Neural cell (in vitro differentiated cells): ENCODE results near the gene RASAL3. TPM values are rescaled to one million over a fixed set of nuclear protein-coding genes. Genes with fewer than 3 reads are reported as not detected.

Experiments used
- H2AFZ ChIP-seq: fragments of 200-600, 300-800 bp; sonication (generic), shearing (Covaris generic); 2 replicates; pipeline ENCODE4 v1.6.0; 2014; ENCODE audit warnings: low read depth, mild to moderate bottlenecking, antibody characterized with exemption, low read length, moderate library complexity
- H3F3A ChIP-seq: fragments of 200-600 bp; shearing (Covaris generic); 2 replicates; pipeline ENCODE4 v1.6.1; 2016; ENCODE audit warnings: mild to moderate bottlenecking, moderate library complexity, mixed read lengths, antibody characterized with exemption, low read length; ENCODE audit not compliant: insufficient read depth, poor library complexity, severe bottlenecking
- H3K27ac ChIP-seq: fragments of 200-600, 300-800 bp; sonication (generic), shearing (Covaris generic); 2 replicates; pipeline ENCODE4 v1.5.1; 2014; ENCODE audit warnings: mild to moderate bottlenecking, low read length, moderate library complexity
- H3K27me3 ChIP-seq: fragments of 300-800, 200-600 bp; sonication (generic), shearing (Covaris generic); 2 replicates; pipeline ENCODE4 v1.6.0; 2014; ENCODE audit warnings: mild to moderate bottlenecking, low read depth, low read length, moderate library complexity; ENCODE audit not compliant: insufficient read depth
- H3K36me3 ChIP-seq: fragments of 300-800, 200-600 bp; sonication (generic), shearing (Covaris generic); 2 replicates; pipeline ENCODE4 v1.5.1; 2014; ENCODE audit warnings: mild to moderate bottlenecking, antibody characterized with exemption, low read length, moderate library complexity; ENCODE audit not compliant: insufficient read depth
- H3K4me2 ChIP-seq: fragments of 300-800, 200-600 bp; sonication (generic), shearing (Covaris generic); 2 replicates; pipeline ENCODE4 v1.6.0; 2014; ENCODE audit warnings: mild to moderate bottlenecking, low read length
- H3K4me3 ChIP-seq: fragments of 300-800, 200-600 bp; sonication (generic), shearing (Covaris generic); 2 replicates; pipeline ENCODE4 v1.5.1; 2014; ENCODE audit warnings: mild to moderate bottlenecking, low read length, moderate library complexity
- H3K79me2 ChIP-seq: fragments of 200-600 bp; shearing (Covaris generic); replicated peaks from 2 replicates; pipeline ENCODE4 v1.6.0; 2014; ENCODE audit warnings: mild to moderate bottlenecking, low read length, moderate library complexity; ENCODE audit not compliant: insufficient read depth
- H3K9ac ChIP-seq: fragments of 300-800, 200-600 bp; sonication (generic), shearing (Covaris generic); 2 replicates; pipeline ENCODE4 v1.6.1; 2016; ENCODE audit warnings: mild to moderate bottlenecking, low read length, mixed read lengths
- H3K9me2 ChIP-seq: fragments of 200-600 bp; shearing (Covaris generic); 2 replicates; pipeline ENCODE4 v1.6.1; 2016; ENCODE audit warnings: mild to moderate bottlenecking, low read length, mixed read lengths; ENCODE audit not compliant: insufficient read depth
- H3K9me3 ChIP-seq: fragments of 200-600, 300-800 bp; sonication (generic), shearing (Covaris generic); 2 replicates; pipeline ENCODE4 v1.6.1; 2016; ENCODE audit warnings: mild to moderate bottlenecking, mixed run types, low read length, moderate library complexity, mixed read lengths
- H4K20me1 ChIP-seq: fragments of 200-600 bp; shearing (Covaris generic); 2 replicates; pipeline ENCODE4 v1.6.1; 2016; ENCODE audit warnings: mild to moderate bottlenecking, mixed run types; ENCODE audit not compliant: insufficient read depth
- EP300 ChIP-seq: fragments of 450-650 bp; conservative IDR thresholded peaks from 2 replicates; pipeline ENCODE4 v1.6.1; 2014; ENCODE audit warnings: antibody characterized with exemption, mild to moderate bottlenecking, moderate library complexity; ENCODE audit not compliant: poor library complexity, severe bottlenecking
- EZH2 ChIP-seq: fragments of 200-600, 300-800 bp; shearing (Covaris generic), sonication (generic); IDR thresholded peaks from 2 replicates; pipeline ENCODE4 v1.6.1; 2014; ENCODE audit warnings: antibody characterized with exemption, low read length, borderline replicate concordance, mild to moderate bottlenecking; ENCODE audit not compliant: insufficient read depth, poor library complexity, severe bottlenecking
- MXI1 ChIP-seq: fragments of 450-650 bp; conservative IDR thresholded peaks from 2 replicates; pipeline ENCODE4 v1.6.1; 2014; ENCODE audit warnings: antibody characterized with exemption, mild to moderate bottlenecking; ENCODE audit not compliant: poor library complexity, severe bottlenecking
- POLR2AphosphoS5 ChIP-seq: IDR thresholded peaks from 2 replicates; pipeline ENCODE4 v1.6.1; 2012
- RAD21 ChIP-seq: fragments of 450-650 bp; conservative IDR thresholded peaks from 2 replicates; pipeline ENCODE4 v1.6.1; 2014; ENCODE audit warnings: antibody characterized with exemption, mild to moderate bottlenecking, moderate library complexity
- SMC3 ChIP-seq: fragments of 450-650 bp; conservative IDR thresholded peaks from 2 replicates; pipeline ENCODE4 v1.6.1; 2014; ENCODE audit warnings: antibody characterized with exemption, mild to moderate bottlenecking, moderate library complexity; ENCODE audit not compliant: poor library complexity
- TAF1 ChIP-seq: IDR thresholded peaks from 2 replicates; pipeline ENCODE4 v1.6.1; 2012; ENCODE audit warnings: low read depth
- polyA plus RNA-seq: library from polyadenylated mRNA; depleted of rRNA; stranded (reverse); fragments of >200 nt; gene quantifications from 2 replicates; pipeline ENCODE4 v1.2.3, GENCODE V29; 2014
- TF ChIP-seq, protein P1 (sequence below): IDR thresholded peaks from 2 replicates; pipeline ENCODE4 v1.6.1; 2012; ENCODE audit warnings: borderline replicate concordance
- TF ChIP-seq, protein P2 (sequence below): fragments of 450-650 bp; IDR thresholded peaks from 2 replicates; pipeline ENCODE4 v1.5.1; 2014; ENCODE audit warnings: antibody characterized with exemption, mild to moderate bottlenecking, moderate library complexity; ENCODE audit not compliant: poor library complexity, severe bottlenecking

Gene RASAL3
- polyA plus RNA-seq, 1 donor from 2014 or later: 1.1 TPM

- no peaks in the 10 kb centered on the region for H3K9me2 ChIP-seq
- peaks cover 6% of the 10 kb centered on the region for H4K20me1 ChIP-seq
- peaks cover 44% of the 10 kb centered on the region for H3K79me2 ChIP-seq
- H3K9ac ChIP-seq: peak within 1 kb of the TSS; percentile 99
- H3F3A ChIP-seq: no peaks in the 10 kb centered on the region
- no peaks in the 10 kb centered on the region for H3K27me3 ChIP-seq
- peaks cover 11% of the 10 kb centered on the region for H3K36me3 ChIP-seq
- H3K27ac ChIP-seq: peak within 1 kb of the TSS; percentile 97
- peak within 1 kb of the TSS; percentile 90 for H3K4me2 ChIP-seq
- no peaks in the 10 kb centered on the region for H3K9me3 ChIP-seq
- H3K4me3 ChIP-seq: peak within 1 kb of the TSS; percentile 96
- TF ChIP-seq MXI1 (peak; percentile 87), POLR2AphosphoS5 (peak; percentile 99), SMC3 (peak; percentile 83), EZH2 (no peak), TAF1 (no peak), RAD21 (peak; percentile 75), EP300 (peak; percentile 58)
- TF ChIP-seq, protein P1, sequence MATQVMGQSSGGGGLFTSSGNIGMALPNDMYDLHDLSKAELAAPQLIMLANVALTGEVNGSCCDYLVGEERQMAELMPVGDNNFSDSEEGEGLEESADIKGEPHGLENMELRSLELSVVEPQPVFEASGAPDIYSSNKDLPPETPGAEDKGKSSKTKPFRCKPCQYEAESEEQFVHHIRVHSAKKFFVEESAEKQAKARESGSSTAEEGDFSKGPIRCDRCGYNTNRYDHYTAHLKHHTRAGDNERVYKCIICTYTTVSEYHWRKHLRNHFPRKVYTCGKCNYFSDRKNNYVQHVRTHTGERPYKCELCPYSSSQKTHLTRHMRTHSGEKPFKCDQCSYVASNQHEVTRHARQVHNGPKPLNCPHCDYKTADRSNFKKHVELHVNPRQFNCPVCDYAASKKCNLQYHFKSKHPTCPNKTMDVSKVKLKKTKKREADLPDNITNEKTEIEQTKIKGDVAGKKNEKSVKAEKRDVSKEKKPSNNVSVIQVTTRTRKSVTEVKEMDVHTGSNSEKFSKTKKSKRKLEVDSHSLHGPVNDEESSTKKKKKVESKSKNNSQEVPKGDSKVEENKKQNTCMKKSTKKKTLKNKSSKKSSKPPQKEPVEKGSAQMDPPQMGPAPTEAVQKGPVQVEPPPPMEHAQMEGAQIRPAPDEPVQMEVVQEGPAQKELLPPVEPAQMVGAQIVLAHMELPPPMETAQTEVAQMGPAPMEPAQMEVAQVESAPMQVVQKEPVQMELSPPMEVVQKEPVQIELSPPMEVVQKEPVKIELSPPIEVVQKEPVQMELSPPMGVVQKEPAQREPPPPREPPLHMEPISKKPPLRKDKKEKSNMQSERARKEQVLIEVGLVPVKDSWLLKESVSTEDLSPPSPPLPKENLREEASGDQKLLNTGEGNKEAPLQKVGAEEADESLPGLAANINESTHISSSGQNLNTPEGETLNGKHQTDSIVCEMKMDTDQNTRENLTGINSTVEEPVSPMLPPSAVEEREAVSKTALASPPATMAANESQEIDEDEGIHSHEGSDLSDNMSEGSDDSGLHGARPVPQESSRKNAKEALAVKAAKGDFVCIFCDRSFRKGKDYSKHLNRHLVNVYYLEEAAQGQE: peak; percentile 80
- TF ChIP-seq, protein P2, sequence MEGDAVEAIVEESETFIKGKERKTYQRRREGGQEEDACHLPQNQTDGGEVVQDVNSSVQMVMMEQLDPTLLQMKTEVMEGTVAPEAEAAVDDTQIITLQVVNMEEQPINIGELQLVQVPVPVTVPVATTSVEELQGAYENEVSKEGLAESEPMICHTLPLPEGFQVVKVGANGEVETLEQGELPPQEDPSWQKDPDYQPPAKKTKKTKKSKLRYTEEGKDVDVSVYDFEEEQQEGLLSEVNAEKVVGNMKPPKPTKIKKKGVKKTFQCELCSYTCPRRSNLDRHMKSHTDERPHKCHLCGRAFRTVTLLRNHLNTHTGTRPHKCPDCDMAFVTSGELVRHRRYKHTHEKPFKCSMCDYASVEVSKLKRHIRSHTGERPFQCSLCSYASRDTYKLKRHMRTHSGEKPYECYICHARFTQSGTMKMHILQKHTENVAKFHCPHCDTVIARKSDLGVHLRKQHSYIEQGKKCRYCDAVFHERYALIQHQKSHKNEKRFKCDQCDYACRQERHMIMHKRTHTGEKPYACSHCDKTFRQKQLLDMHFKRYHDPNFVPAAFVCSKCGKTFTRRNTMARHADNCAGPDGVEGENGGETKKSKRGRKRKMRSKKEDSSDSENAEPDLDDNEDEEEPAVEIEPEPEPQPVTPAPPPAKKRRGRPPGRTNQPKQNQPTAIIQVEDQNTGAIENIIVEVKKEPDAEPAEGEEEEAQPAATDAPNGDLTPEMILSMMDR: peak; percentile 98
- peak within 1 kb of the TSS; percentile 49 for H2AFZ ChIP-seq
Observed at GRCh38 chr19:15418579-15419412, 45.5 kb downstream of the RASAL3 start, which contains the start of gene AKAP8L. AKAP8L (minus strand) TSS chr19:15418988; CDS start chr19:15418923, 65 bp downstream.

GRCh38 chr19:15418231-15418578, 46.1 kb downstream of the RASAL3 start:
- TF ChIP-seq EP300: no peak
- TF ChIP-seq SMC3: no peak
- TF ChIP-seq RAD21: no peak
- TF ChIP-seq, protein P1: no peak
- no peak for TF ChIP-seq MXI1
- TF ChIP-seq, protein P2: no peak
- no peak for TF ChIP-seq EZH2
- no peak for TF ChIP-seq TAF1
- no peak for TF ChIP-seq POLR2AphosphoS5
- Histone ChIP-seq H2AFZ (peak overlapping the region; percentile 2), H3K4me3 (peak overlapping the region; percentile 96), H3F3A (no peaks in the 10 kb centered on the region), H3K9me3 (no peaks in the 10 kb centered on the region), H3K79me2 (peaks cover 50% of the 10 kb centered on the region), H4K20me1 (peaks cover 12% of the 10 kb centered on the region), H3K4me2 (peak overlapping the region; percentile 90), H3K27me3 (no peaks in the 10 kb centered on the region), H3K27ac (peak overlapping the region; percentile 97), H3K9me2 (no peaks in the 10 kb centered on the region), H3K9ac (peak overlapping the region; percentile 99), H3K36me3 (peaks cover 8% of the 10 kb centered on the region)
